HepG2 (cell line): ENCODE measurements around the gene ATAD3A. TPM values are rescaled to one million over a fixed set of nuclear protein-coding genes. Genes with fewer than 3 reads are reported as not detected.
A peak's percentile ranks its signal among the peaks of the same experiment; 100 is the strongest.

Experiments
- ATAC-seq: fragments of 200-7000 bp; cut with Tn5 transposase; 3 replicates; pipeline ENCODE4 v1.9.1; 2020; ENCODE audit warnings: mild to moderate bottlenecking, moderate library complexity
- BruUV-seq: library from RNA; stranded (reverse); fragments of 400-500 nt; replicated peaks from 2 replicates; lab custom pipeline; 2021; lab: Mats Ljungman, UMichigan
- CTCF ChIA-PET: fragments of 300-600 bp; formaldehyde crosslinking; extraction: SDS; loops from one replicate; lab custom pipeline; 2021; ENCODE audit warnings: low total read pairs, inconsistent platforms, low intra/inter-chr PET ratio; lab: Yijun Ruan, JAX
- POLR2A ChIA-PET: fragments of 350-600 bp; sonication (Branson Sonifier 250); formaldehyde crosslinking; loops from one replicate; lab custom pipeline; 2020; ENCODE audit warnings: antibody characterized with exemption, inconsistent platforms; lab: Yijun Ruan, JAX
- DNase-seq: peaks from one replicate; pipeline ENCODE4 v3.0.0-alpha.2; 2015; ENCODE audit warnings: low spot score
- FAIRE-seq: peaks from 3 replicates; lab custom pipeline; 2011; peaks lifted over from hg19 to GRCh38; lab: Jason Lieb, UNC
- H2AFZ ChIP-seq: one replicate; pipeline ENCODE4 v1.6.1; 2011; ENCODE audit warnings: low read length, inconsistent platforms
- H3K27ac ChIP-seq: fragments of 300-600 bp; 3 replicates; pipeline ENCODE4 v1.8.0; 2011; ENCODE audit warnings: mixed run types, mild to moderate bottlenecking, mixed read lengths, low read length, inconsistent platforms; ENCODE audit not compliant: insufficient read depth; ENCODE audit errors: extremely low read length
- H3K27me3 ChIP-seq, 2 experiments: fragments of 200-600 bp in 1 of 2; 2 replicates in 1 of 2; 3 replicates in 1 of 2; pipeline versions ENCODE4 v1.6.0 to v1.8.0; 2011; ENCODE audit warnings: low read length in 2 of 2, mild to moderate bottlenecking in 2 of 2, moderate library complexity in 2 of 2, inconsistent platforms in 1 of 2; ENCODE audit not compliant: insufficient read depth in 2 of 2, control insufficient read depth in 1 of 2
- H3K36me3 ChIP-seq, 2 experiments: fragments of 200-600 bp in 1 of 2; replicated peaks in 1 of 2; 2 replicates in 1 of 2; 3 replicates in 1 of 2; pipeline versions ENCODE4 v1.5.1 to v1.8.0; 2011; ENCODE audit warnings: low read length in 2 of 2, inconsistent platforms in 1 of 2; ENCODE audit not compliant: insufficient read depth in 2 of 2, control insufficient read depth in 1 of 2
- H3K4me1 ChIP-seq: 2 replicates; pipeline ENCODE4 v1.5.1; 2012; ENCODE audit warnings: low read length, inconsistent platforms; ENCODE audit not compliant: insufficient read depth
- H3K4me2 ChIP-seq: 2 replicates; pipeline ENCODE4 v1.6.0; 2011; ENCODE audit warnings: low read depth, low read length, inconsistent platforms
- H3K4me3 ChIP-seq, 3 experiments: fragments of 200-600 bp in 1 of 3; sonication (generic), shearing (Covaris generic) in 1 of 3; replicated peaks in 1 of 3; 2 replicates each; pipeline ENCODE4 v1.5.1; 2011 to 2016; ENCODE audit warnings: low read length in 3 of 3, inconsistent platforms in 2 of 3, low read depth in 2 of 3, mild to moderate bottlenecking in 2 of 3, control low read depth in 1 of 3, mixed read lengths in 1 of 3; ENCODE audit not compliant: insufficient read depth in 1 of 3
- H3K79me2 ChIP-seq: one replicate; pipeline ENCODE4 v1.6.1; 2011; ENCODE audit warnings: low read length, inconsistent platforms; ENCODE audit not compliant: insufficient read depth
- H3K9ac ChIP-seq: 2 replicates; pipeline ENCODE4 v1.6.0; 2011; ENCODE audit warnings: mild to moderate bottlenecking, low read depth, low read length, inconsistent platforms; ENCODE audit not compliant: insufficient read depth
- H3K9me3 ChIP-seq: 2 replicates; pipeline ENCODE4 v1.5.1; 2012; ENCODE audit warnings: mild to moderate bottlenecking, low read length
- H4K20me1 ChIP-seq: 2 replicates; pipeline ENCODE4 v1.6.0; 2011; ENCODE audit warnings: inconsistent platforms, mild to moderate bottlenecking, low read length, moderate library complexity; ENCODE audit not compliant: insufficient read depth
- ATF5 ChIP-seq: sonication (generic); formaldehyde crosslinking; IDR thresholded peaks from 2 replicates; pipeline ENCODE4 v1.4.0; 2020; ENCODE audit warnings: mild to moderate bottlenecking, low read depth, missing genetic modification reagents
- BORCS8-MEF2B ChIP-seq: sonication (generic); formaldehyde crosslinking; IDR thresholded peaks from 2 replicates; pipeline ENCODE4 v1.8.0; 2022; ENCODE audit warnings: mild to moderate bottlenecking, missing genetic modification reagents
- KIAA2018 ChIP-seq: sonication (generic); formaldehyde crosslinking; IDR thresholded peaks from 2 replicates; pipeline ENCODE4 v1.5.0; 2020; ENCODE audit warnings: mild to moderate bottlenecking, missing genetic modification reagents, borderline replicate concordance
- RBFOX2 ChIP-seq: fragments of 200-400 bp; formaldehyde crosslinking; IDR thresholded peaks from 2 replicates; pipeline ENCODE4 v1.6.1; 2017; ENCODE audit warnings: low read depth, mild to moderate bottlenecking, low read length
- ZNF326 ChIP-seq: sonication (generic); formaldehyde crosslinking; IDR thresholded peaks from 2 replicates; pipeline ENCODE4 v1.4.0; 2020; ENCODE audit warnings: missing genetic modification reagents, borderline replicate concordance
- ZNF740 ChIP-seq: sonication (generic); formaldehyde crosslinking; IDR thresholded peaks from 2 replicates; pipeline ENCODE4 v1.4.0; 2020; ENCODE audit warnings: missing genetic modification reagents
- WGBS: methylation state at CpG from one replicate; pipeline ENCODE4 v1.1.6; 2017; ENCODE audit warnings: low lambda C conversion rate; 5-methylcytosine and 5-hydroxymethylcytosine counted together
- in situ Hi-C: cut with HindIII; loops from 2 replicates; pipeline ENCODE4 v1.10.0; 2017; ENCODE audit warnings: low pct_unique_long_range_greater_than_20kb; ENCODE audit not compliant: extremely low pct_ligation_motif_present
- intact Hi-C: fragments of 100-400 bp; cut with micrococcal nuclease; formaldehyde crosslinking; loops from one replicate; pipeline ENCODE4 v1.10.0; 2022; ENCODE audit not compliant: unreplicated experiment
- polyA plus RNA-seq, 8 experiments: library from polyadenylated mRNA; depleted of rRNA in 3 of 8; stranded (reverse) in 7 of 8; unstranded in 1 of 8; fragments of >200 nt; fragmentation: Illumina TruSeq in 4 of 8; extraction: Trizol in 4 of 8; gene quantifications; 2 replicates each; pipeline versions ENCODE4 v1.2.1 to v1.2.3, GENCODE V29; 2011 to 2016; ENCODE audit warnings: low read depth in 4 of 8, missing spikeins in 1 of 8, mixed read lengths in 1 of 8; ENCODE audit not compliant: insufficient read depth in 1 of 8
- total RNA-seq, 5 experiments: library from RNA; depleted of rRNA; stranded (reverse); fragments of >200 nt; fragmentation: Illumina TruSeq; extraction: Trizol; gene quantifications; 2 replicates each; pipeline ENCODE4 v1.2.3, GENCODE V29; 2016; ENCODE audit warnings: low read depth in 1 of 5

The ATAD3A gene
- total and polyA plus RNA-seq, 2 of the 13 experiments (the other 11 are each of a cell fraction or from before 2014, with no cell fraction given) = 10.6 to 49.0 TPM

GRCh38 chr1:1477206-1477605, 34.8 kb upstream of the ATAD3A start:
- TF ChIP-seq BORCS8-MEF2B (CRISPR knock-in tag) (no peak), RBFOX2 (peak; percentile 38; the same call in 1 of the 2 replicates)
- H3K9ac ChIP-seq = no peak overlapping the region
- no peak overlapping the region for H3K27ac ChIP-seq
- peaks cover 19% of the 10 kb centered on the region for H3K79me2 ChIP-seq
- DNase-seq = no peak
- BruUV-seq = no TSS peak
- H3K9me3 ChIP-seq = no peaks in the 10 kb centered on the region
- H3K36me3 ChIP-seq = peaks cover 17 to 32% of the 10 kb centered on the region in 2 experiments; a peak in 4 of 5 replicates
- no peak for FAIRE-seq
- H2AFZ ChIP-seq = no peak overlapping the region
- 96% methylated on average over 22 of the region's 22 CpGs for WGBS
- peaks cover 4% of the 10 kb centered on the region for H4K20me1 ChIP-seq
- intact Hi-C loops (no loop called here), in situ Hi-C loops (no loop called here)
- no peaks in the 10 kb centered on the region for H3K27me3 ChIP-seq
- POLR2A ChIA-PET = no interaction called here
- H3K4me2 ChIP-seq = no peak overlapping the region
- H3K4me1 ChIP-seq = peaks cover 13% of the 10 kb centered on the region
- CTCF ChIA-PET = no interaction called here
- ATAC-seq = no peak
- no peak overlapping the region for H3K4me3 ChIP-seq

- Histone ChIP-seq H3K27me3 (no peaks in the 10 kb centered on the region), H3K4me1 (no peaks in the 10 kb centered on the region), H3K9me3 (no peaks in the 10 kb centered on the region), H3K27ac (no peak overlapping the region), H3K9ac (no peak overlapping the region), H3K79me2 (no peaks in the 10 kb centered on the region), H4K20me1 (no peaks in the 10 kb centered on the region), H3K4me2 (no peak overlapping the region), H3K36me3 (peaks cover 28 to 50% of the 10 kb centered on the region in 2 experiments), H2AFZ (no peak overlapping the region), H3K4me3 (no peak overlapping the region)
- 99% methylated on average over 29 of the region's 42 CpGs for WGBS
- no peak for DNase-seq
- ChIA-PET POLR2A (no interaction called here), CTCF (no interaction called here)
- FAIRE-seq = no peak
- in situ Hi-C loops = no loop called here
- BruUV-seq = no TSS peak
- ATAC-seq = no peak
- intact Hi-C loops = no loop called here
- 0 out of 2 replicates have a peak, but pooled peaks have one; percentile 39 for TF ChIP-seq ZNF740
- no peak for TF ChIP-seq ZNF326 (CRISPR knock-in tag)
- TF ChIP-seq KIAA2018 (CRISPR knock-in tag) = no peak
- no peak for TF ChIP-seq ATF5 (CRISPR knock-in tag)
Observed at GRCh38 chr1:1479547-1480487, 32.1 kb upstream of the ATAD3A start.
